Frontal cortex (tissue), 4 donors: ENCODE results near the gene INF2. TPM values are rescaled to one million over a fixed set of nuclear protein-coding genes. Genes with fewer than 3 reads are reported as not detected.
A peak's percentile ranks its signal among the peaks of the same experiment; 100 is the strongest.
"Not testable (repeated sequence)": the region's sequence is repeated elsewhere in the genome, so short reads cannot be mapped to it uniquely, and the experiment has no call there.

ENCODE experiments used
- DNase-seq, 2 donors: peaks; one replicate each; pipeline ENCODE4 v3.0.0; 2012; ENCODE audit warnings: low spot score in 2 of 2
- FAIRE-seq: peaks from 2 replicates; lab custom pipeline; 2012; peaks lifted over from hg19 to GRCh38; lab: Jason Lieb, UNC
- total RNA-seq: library from RNA; depleted of rRNA; stranded (reverse); fragments of >200 nt; gene quantifications from one replicate; pipeline ENCODE4 v1.2.3, GENCODE V29; 2014
- donor health status: control.
- donor health status: control.
- donor health status: control.

Gene INF2
- total RNA-seq, 1 donor from 2014 or later, result 5.3 TPM

DNA sequence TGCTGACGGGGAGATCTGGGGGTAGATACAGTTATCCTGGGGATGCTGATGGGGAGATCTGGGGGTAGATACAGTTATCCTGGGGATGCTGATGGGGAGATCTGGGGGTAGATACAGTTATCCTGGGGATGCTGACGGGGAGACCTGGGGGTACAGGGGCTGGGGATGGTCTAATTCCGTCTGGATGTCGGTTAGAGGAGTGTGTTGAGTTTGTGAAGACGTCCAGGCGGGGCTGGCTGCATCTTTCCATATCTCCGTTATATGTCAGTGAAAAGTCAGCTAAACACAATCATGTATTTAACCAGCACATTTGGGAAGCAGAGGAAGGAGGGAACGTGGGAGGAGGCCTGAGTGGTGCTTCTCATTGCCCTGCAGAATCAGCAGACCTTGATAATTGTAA is 17.3 kb upstream of the INF2 start:
- FAIRE-seq, DNase-seq: not testable (repeated sequence)

DNA sequence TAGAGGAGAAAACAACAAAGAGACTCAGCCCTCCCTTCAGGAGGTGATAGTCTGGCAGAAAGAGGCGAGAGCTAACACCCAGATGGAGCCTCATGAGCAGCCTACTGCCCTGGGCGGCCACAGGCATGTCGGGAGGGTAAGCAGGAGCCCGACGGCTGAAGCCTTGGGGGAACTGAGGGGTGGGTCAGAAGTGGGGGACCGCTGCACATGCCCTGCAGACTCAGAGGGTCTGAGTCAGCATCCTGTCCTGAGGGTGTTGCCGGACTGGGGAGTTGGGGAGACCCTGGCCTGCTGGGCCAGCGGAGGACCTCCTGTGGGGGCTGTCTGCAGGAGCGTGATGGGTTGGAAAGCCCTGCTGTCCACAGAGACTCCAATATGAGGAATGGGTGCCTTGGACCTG is 15.9 kb upstream of the INF2 start:
- DNase-seq, result no peak
- no peak for FAIRE-seq

DNA sequence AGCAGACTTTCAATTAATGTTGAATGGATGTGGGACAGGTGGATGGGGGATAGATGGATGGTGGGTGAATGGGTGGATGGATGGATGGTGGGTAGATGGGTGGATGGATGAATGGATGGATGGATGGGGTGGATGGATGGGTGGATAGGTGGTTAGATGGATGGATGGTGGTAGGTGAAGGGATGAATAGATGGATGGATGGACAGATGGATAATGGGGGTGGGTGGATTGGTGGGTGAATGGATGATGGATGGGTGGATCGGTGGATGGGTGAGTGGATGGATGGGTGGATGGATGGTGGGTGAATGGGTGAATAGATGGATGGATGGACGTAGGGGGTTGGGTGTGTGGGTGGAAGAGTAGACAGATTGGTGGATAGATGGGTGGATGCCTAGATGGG is 14.0 kb upstream of the INF2 start:
- FAIRE-seq, result no peak
- no peak for DNase-seq

DNA sequence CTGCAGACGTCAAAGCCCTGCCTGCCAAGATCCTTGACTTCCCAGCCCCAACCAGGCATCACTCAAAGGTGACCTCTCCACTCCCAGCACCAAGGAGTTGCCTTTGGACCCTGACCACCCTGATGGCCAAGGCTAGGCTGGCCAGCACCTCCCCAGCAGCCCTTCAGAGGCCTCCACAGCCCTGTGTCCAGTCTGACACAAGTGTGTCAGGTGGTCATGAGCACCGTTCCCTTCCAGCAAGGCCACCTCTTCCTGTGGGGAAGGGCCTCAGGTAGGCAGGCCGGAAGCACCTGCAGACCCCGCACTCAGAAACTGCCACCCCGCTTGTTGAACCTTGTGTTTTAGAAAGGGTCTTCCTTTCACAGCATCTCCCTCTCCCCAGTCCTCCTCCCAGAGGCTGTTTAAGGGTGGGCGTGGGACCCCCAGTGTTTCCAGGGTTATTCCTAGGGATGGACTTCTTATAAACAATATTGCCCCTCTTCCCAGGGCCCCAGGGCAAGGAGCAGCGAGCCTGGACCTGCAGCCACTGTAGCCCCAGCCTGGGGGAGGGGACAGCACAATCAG is 13.2 kb upstream of the INF2 start:
- DNase-seq (no peak), FAIRE-seq (no peak)

DNA sequence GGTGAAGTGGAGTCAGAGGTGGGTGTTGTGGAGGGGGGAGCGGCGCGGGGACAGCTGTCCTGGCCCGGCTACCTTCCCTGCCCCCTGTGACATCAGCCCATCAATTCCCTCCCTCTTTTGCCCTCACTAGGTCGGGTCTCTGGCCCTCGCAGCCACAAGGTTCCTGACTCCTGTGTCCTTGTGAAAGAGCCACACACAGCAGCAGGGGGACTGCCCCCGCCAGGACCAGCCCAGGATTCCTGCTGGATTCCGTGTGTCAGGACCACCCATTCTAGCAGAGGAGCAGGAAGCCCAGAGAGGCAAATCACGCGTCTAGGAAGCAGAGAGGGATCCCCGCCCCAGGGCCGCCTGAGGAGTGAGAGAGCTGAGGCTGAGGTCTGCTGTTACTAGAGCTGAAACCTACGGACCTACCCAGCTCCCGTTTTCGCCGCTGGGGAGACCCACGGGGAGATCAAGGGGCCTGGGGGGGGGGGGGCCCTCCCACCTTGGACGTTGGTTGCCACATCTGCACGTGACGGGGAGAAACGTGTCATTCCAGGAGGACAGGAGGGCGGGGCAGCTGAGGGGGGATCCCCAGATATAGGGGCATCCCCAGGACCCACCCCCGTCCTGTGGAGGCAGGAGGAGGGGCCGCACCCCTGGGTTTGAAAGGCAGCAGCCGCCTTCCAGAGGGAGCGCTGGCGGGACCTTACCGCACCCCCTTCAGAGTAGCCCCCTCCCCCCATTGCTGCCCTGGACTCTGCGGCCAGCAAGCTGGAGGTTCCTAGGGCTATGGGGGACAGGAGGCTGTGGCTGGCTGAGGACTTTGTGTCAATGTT is 12.5 kb upstream of the INF2 start:
- no peak for DNase-seq

DNA sequence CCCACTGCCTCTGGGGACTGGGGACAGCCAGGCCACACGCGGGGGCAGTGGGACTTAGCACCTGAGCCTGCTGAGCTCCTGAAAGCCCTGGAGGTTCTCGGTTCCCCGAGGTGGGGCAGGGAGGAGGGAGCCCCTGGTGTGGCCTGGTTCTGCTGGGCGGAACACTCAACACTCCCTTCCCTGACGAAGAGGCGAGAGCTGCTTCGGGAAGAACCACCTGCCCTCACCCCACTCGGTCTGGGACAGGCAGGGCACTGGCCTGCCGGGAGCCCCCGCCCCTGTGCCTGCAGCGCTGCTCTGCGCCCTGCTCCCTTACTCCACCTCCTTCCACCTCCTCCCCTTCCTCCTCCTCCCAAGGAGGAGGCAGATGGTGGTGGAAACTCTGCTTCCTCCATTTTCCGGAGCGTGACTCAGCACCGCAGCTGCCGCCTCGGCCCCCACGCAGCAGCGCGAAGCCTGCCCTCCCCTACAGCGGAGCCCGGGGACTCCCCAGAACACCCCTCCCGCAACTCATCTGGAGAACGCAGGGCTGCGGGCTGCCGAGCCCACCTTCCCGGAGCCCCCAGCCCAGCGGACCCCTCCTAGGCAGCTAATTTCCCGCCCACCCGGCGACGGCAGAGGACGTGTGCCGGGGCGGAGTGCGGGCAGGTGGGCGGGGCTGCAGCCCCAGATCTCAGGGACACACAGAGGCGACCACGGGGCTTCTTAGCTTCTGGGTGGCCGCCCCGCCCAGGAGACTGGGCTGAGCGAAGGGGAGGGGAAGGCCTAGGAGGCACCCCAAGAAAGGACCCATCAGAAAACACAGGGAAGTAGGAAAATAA is 11.7 kb upstream of the INF2 start:
- FAIRE-seq (no peak), DNase-seq (peak in 1 of 2 donors; percentile 85)

More for the DNA sequence above, 12.5 kb upstream of the INF2 start:
- FAIRE-seq, result no peak

DNA sequence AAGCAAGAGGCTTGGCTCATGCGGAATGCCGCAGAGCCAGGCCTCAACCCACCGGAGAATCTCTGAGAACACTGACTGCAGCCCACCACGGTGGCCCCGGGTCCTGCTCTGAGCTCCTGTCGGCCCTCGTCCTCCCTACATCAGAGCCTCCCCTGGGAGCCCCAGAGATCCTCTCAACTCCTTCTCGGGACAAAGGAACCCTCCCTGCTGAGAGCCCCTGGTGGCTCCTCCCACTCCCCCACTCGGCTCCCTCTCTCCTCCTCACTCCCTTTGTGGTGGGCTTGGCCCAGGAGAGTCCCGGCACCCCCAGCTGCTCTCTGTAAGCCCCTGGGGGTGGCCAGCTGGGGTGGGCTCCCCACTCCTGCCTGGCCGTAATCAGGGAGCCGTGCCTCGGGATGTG is 11.1 kb upstream of the INF2 start:
- DNase-seq (no peak), FAIRE-seq (no peak)

DNA sequence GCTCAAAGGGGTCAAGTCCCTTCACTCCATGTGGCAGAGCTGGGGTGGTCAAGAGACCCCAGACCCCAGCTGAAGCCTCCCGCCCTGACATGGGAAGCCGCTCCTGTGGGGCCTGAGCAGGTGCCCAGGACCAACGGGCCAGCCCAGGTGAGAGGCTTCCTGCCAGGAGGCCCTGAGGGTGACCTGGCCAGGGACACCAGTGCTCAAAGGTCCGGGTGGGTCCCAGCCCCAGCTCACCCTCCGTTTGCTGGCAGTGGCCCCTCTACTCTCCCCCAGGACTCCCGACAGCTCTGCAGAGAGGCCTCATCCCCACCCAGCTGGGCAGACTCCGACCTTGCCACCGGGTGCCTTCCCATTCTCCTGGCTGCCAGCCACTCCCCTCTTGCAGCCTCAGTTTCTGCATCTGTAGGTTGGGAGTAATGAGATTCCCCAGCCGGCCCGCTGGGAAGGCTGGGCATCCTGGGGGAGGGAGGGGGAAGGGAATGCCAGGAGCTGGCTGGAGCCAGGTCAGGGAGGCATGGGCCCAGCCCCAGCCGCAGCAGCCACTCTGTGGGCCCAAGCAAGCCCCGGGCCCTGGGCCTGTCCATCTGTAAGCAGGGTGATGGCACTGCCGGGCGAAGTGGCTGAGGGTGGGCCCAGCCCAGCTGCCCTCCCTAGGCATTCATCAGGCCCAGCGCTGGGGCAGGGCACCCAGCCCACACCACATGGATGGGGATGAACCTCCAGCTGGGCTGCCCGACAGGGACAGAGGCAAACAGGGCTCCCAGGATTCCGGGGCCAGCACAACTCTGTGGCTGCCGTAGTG is 10.3 kb upstream of the INF2 start:
- peak in 1 of 2 donors; percentile 74 for DNase-seq
- FAIRE-seq, result no peak

DNA sequence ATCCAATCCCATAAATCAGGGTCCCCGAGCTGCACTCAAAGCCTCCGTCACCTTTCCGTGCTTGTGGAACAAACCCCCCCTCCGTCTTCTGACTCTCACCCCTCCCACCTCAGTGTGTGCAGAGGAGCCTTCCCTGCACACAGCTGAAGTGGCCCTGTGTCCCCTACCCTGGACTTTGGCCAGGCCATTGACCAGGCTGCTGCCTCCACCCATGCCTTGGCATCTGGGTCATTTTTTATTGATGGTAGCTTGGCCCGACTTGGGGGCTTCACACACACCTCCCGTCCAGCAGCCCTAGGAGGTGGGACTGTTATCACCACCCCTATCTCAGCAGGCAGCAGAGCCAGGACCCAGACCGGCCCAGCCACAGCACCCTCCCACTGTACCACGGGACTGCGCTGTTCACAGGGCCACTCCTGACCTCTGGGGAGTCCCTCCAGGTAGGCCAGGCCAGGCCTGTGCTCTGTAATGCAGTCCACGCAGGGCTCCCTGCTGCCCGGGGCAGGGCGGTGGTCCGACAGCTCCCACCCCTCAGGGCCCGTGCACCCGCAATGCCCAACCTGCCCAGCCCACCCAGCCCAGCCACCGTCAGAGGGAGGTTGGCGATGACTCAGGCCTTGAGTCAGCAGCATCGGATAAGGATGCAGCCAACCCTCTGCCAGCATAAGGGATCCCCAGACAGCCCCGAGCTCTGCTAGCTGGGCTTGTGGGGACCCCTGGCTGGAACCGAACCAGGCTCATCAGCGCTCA is 9.2 kb upstream of the INF2 start:
- DNase-seq (no peak), FAIRE-seq (no peak)

DNA sequence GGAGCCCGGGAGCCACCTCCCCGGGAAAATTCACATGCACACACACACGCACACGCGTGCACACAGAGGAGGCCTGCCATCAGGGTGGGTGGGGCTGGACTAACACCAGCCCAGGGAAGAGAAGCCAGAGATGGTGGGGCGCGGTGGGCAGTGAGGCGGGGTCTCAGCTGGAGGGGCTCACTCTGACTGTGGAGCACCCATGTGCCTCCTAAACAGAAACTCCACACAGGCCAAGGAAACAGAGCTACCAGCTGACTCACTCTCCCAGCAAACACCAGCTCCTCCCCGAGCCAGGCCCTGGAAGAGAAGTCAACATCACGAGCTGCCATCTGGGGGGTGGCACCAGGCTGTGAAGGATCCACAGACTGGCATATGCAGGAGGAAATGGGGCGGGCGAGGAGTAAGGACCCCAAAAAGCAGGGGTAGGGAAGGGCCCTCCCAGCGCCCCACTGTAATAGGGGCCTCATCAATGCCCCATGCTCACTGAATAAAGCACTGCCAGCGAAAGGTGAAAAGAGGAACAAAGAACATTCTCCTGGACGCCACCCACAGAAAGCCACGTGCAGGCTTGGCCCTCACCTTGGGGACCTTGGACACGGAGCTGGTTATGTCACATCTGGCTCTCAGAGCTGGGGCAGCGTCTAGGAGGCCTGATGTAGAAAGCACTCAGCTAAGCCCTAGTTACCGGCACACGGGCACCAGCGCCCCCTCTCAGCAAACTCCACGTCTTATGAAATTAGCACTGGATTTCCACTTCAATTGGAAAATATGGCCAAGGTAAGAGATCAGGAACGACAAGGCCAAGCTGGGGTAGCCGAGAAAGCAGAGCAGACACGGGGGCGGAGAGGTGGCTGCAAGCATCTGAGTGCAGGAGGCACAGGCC is 8.4 kb upstream of the INF2 start:
- DNase-seq (peak; percentile 74 to 80), FAIRE-seq (no peak)

DNA sequence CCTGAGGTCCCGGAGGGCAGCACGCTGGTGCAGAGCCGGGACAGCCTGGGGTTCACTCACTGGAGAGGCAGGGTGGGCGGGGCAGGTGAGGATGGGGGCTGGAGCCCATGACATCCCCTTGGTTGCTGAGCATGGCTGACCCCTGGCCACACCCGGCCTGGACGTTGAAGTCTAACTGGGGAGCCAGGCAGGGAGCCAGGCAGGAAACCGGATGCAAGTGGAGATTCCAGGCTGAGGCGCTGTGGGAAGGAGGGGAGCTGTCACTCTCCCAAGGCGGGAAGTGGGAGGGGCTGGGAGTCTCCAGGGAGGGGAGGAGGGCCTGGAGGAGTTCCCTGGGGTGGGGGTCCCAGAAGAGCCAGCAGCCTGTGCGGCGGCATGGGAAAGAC is 7.7 kb upstream of the INF2 start:
- FAIRE-seq (no peak), DNase-seq (peak; percentile 76 to 79)

DNA sequence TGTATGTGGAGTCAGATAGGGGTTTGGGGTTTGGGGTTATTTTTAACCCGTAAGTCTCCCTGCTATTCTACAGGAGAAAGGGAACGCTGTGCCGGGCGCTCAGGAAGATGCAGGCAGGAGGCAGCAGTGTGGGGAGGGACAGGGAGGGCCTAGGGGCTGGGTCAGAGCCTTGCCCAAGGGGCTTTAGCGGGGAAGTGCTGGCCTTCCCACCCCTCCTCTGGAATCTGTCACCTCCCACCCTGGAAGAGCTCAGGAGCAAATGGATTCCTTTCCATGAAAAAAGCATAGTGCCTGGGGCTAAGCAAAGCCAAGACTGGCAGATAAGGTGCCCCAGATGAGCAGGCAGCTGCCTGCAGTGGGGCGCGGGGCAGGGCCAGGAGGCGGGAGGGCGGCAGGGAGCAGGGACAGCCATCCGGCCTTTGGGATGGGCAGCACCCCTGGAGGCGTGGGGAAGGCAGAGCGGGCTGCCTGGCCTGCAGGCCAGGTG is 7.3 kb upstream of the INF2 start:
- FAIRE-seq (no peak), DNase-seq (no peak)

DNA sequence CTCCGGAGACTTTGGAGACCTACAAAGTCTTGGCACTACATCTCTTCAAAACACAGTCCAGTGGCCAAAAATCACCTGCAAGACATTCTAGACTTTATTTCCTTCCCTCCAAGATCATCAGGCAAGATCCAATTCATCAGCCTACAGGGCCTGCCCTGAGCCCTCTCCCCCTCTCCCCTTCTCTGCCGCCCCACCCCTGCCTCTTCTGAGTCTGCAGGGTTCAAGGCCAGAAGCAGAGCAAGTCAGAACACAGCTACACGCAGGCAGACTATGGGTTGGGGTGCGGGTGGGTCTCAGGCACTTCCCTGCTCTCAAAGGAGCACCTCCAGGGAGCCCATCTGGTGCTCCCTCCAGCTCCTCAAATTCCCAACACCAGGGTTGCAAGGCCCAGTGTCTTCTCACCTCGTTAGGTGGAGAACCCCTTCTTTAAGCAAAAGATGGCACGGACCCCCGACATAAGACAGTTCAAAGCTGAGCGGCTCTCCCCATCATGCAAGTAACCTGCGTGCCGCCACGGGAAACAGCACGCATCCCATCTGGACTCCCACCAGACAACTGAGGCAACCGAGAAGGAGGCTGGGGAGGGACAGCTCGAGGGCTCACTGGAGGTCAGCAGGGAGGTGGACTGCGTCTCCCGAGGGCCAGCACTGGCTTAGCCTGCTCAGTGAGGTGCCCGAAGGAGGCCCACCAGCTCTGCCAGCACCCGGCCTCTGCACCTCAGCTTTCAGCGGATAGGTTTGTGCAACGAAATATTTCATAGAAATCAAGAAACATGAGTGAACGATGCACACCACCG is 5.6 kb upstream of the INF2 start:
- FAIRE-seq (no peak), DNase-seq (no peak)

DNA sequence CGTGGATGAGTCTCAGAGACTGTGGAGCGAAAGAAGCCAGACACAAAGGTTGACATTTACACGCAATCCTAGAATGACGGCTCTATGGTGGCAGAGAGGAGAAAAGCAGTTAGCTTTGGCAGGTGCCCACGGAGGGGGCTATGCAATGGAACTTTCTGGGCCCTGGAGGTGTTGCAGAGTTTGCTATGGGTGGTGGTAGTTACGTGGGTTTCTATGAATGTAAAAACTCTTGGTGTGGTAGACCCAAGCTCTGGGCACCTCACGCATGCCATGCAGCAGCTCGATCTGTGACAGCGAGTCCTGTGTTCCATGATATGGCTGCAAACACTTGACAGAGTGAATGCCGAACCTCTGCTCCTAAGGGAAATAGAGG is 5.0 kb upstream of the INF2 start:
- FAIRE-seq, result no peak

DNA sequence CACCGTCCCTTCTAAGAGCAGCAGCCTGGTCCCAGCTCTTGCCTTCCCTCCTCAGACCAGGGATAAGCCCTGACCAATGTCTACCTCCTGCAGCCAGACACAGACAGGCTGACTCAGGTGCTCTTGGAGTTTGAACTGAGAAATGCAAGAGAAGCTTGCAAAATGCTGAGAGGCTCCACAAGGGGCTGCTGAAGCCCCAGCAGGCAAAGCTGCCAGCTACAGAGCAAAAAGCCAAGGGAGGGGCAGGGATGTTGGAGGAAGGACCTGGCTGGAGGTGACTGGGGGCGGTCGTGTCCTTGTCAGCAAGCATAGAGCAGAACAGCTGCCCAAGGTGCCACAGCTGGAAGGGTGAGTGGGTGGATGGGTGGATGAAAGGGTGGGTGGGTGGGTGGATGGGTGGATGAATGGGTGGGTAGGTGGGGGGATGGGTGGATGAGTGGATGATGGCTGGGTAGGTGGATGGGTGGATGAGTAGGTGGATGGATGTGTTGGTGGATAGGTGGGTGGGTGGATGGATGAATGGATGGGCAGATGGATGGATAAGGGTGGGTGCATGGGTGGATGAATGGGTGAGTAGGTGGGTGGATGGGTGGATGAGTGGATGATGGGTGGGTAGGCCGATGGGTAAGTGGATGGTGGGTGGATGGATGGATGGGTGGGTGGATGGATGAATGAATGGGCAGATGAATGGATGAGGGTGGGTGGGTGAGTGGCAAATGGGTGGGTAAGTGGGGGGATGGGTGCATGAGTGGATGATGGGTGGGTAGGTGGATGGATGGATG is 4.0 kb upstream of the INF2 start:
- FAIRE-seq (no peak), DNase-seq (no peak)

More for the DNA sequence above, 5.0 kb upstream of the INF2 start:
- DNase-seq, result no peak

DNA sequence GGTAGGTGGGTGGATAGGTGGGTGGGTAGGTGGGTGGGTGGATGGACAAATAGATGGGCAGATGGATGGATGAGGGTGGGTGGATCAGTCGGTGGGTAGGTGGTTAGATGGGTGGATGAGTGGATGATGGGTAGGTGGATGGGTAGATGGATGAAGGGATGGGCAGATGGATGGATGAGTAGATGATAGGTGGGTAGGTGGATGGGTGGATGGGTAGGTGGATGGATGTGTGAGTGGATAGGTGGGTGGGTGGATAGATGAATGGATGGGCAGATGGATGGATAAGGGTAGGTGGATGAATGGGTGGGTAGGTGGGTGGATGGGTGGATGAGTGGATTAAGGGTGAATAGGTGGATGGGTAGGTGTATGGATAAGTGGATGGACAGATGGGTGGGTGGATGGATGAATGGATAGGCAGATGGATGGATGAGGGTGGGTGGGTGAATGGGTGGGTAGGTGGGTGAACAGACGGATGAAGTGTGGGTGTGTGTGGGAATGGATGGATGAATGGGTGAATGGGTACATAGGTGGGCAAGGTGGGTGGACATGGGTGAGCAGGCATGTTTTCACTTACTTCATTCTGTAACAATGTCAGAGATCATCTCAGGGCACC is 3.3 kb upstream of the INF2 start:
- FAIRE-seq (no peak), DNase-seq (no peak)
